BJ (cell line): ENCODE data around the gene RBM22. TPM values are rescaled to one million over a fixed set of nuclear protein-coding genes. Genes with fewer than 3 reads are reported as not detected.

ENCODE experiments used
- CTCF ChIA-PET: fragments of 350-600 bp; formaldehyde crosslinking; extraction: SDS; loops from one replicate; lab custom pipeline; 2021; ENCODE audit warnings: antibody characterized with exemption, inconsistent platforms; lab: Yijun Ruan, JAX
- POLR2A ChIA-PET: fragments of 300-600 bp; sonication (Branson Sonifier 250); formaldehyde crosslinking; extraction: SDS; loops from one replicate; lab custom pipeline; 2021; ENCODE audit warnings: antibody characterized with exemption; lab: Charles Lee
- DNase-seq: peaks from one replicate; pipeline ENCODE4 v3.0.0-alpha.2; 2011; ENCODE audit warnings: low read depth
- H3K27me3 ChIP-seq: 2 replicates; pipeline ENCODE4 v1.6.0; 2011; ENCODE audit warnings: low read length; ENCODE audit not compliant: control insufficient read depth, insufficient read depth
- H3K36me3 ChIP-seq: 2 replicates; pipeline ENCODE4 v1.5.1; 2011; ENCODE audit warnings: low read length; ENCODE audit not compliant: control insufficient read depth, insufficient read depth
- H3K4me3 ChIP-seq: 2 replicates; pipeline ENCODE4 v1.5.1; 2011; ENCODE audit warnings: low read depth, mild to moderate bottlenecking, control low read depth, low read length
- CTCF ChIP-seq: IDR thresholded peaks from 2 replicates; pipeline ENCODE4 v1.5.1; 2011; ENCODE audit warnings: low read depth, mild to moderate bottlenecking, control low read depth, inconsistent platforms, low read length, moderate library complexity; ENCODE audit not compliant: insufficient read depth
- polyA plus RNA-seq: library from polyadenylated mRNA; depleted of rRNA; stranded (reverse); fragments of >200 nt; gene quantifications from 2 replicates; pipeline ENCODE4 v1.2.3, GENCODE V29; 2011

Gene RBM22
- polyA plus RNA-seq, 1 experiment, result 31.4 TPM

GRCh38 chr5:150660108-150660831 lies 40.6 kb downstream of the RBM22 start:
- no peak for TF ChIP-seq CTCF
- Histone ChIP-seq H3K27me3 (peaks cover 13% of the 10 kb centered on the region), H3K36me3 (no peaks in the 10 kb centered on the region), H3K4me3 (no peak overlapping the region)
- no peak for DNase-seq
- CTCF ChIA-PET, result interaction anchor here (1.8 to 4.3 kb wide), 2 partner anchors 100 to 201 kb away, joined by 4 to 21 read pairs; no protein-coding TSS in a partner anchor
- POLR2A ChIA-PET, result no interaction called here

- Histone ChIP-seq H3K4me3 (no peak overlapping the region), H3K27me3 (peaks cover 13% of the 10 kb centered on the region), H3K36me3 (no peaks in the 10 kb centered on the region)
- POLR2A ChIA-PET, result no interaction called here
- no peak for DNase-seq
- no peak for TF ChIP-seq CTCF
- CTCF ChIA-PET, result interaction anchor here (0.9 to 4.3 kb wide), 4 partner anchors 99 to 200 kb away, joined by 3 to 21 read pairs (median 4); no protein-coding TSS in a partner anchor
Measured at GRCh38 chr5:150659360-150660107, 41.3 kb downstream of the RBM22 start.

GRCh38 chr5:150658699-150659265 lies 42.1 kb downstream of the RBM22 start:
- Histone ChIP-seq H3K4me3 (no peak overlapping the region), H3K36me3 (no peaks in the 10 kb centered on the region), H3K27me3 (peaks cover 13% of the 10 kb centered on the region)
- TF ChIP-seq CTCF, result no peak
- CTCF ChIA-PET, result interaction anchor here (0.9 to 6.4 kb wide), 7 partner anchors 9 to 200 kb away, joined by 3 to 78 read pairs (median 6); partner anchors contain the start of genes IRGM and SYNPO
- POLR2A ChIA-PET, result no interaction called here
- no peak for DNase-seq

GRCh38 chr5:150658121-150658520 lies 42.7 kb downstream of the RBM22 start:
- no peak overlapping the region for H3K4me3 ChIP-seq

More at GRCh38 chr5:150658121-150658520, 42.7 kb downstream of the RBM22 start:
- no peak for TF ChIP-seq CTCF
- ChIA-PET POLR2A (no interaction called here), CTCF (interaction anchor here (1.2 to 6.4 kb wide), 9 partner anchors 10 to 208 kb away, joined by 3 to 78 read pairs (median 6); partner anchors contain the start of genes IRGM, RPS14 and SYNPO)
- no peak for DNase-seq
- peaks cover 2% of the 10 kb centered on the region for H3K36me3 ChIP-seq
- H3K27me3 ChIP-seq, result peaks cover 13% of the 10 kb centered on the region
